Measurements from ENCODE around the gene COL8A2. TPM values are rescaled to one million over a fixed set of nuclear protein-coding genes. Genes with fewer than 3 reads are reported as not detected.

Gene COL8A2
- total RNA-seq, 6 experiments from 2014 or later: 0.18 to 0.74 (median 0.52) TPM

DNA sequence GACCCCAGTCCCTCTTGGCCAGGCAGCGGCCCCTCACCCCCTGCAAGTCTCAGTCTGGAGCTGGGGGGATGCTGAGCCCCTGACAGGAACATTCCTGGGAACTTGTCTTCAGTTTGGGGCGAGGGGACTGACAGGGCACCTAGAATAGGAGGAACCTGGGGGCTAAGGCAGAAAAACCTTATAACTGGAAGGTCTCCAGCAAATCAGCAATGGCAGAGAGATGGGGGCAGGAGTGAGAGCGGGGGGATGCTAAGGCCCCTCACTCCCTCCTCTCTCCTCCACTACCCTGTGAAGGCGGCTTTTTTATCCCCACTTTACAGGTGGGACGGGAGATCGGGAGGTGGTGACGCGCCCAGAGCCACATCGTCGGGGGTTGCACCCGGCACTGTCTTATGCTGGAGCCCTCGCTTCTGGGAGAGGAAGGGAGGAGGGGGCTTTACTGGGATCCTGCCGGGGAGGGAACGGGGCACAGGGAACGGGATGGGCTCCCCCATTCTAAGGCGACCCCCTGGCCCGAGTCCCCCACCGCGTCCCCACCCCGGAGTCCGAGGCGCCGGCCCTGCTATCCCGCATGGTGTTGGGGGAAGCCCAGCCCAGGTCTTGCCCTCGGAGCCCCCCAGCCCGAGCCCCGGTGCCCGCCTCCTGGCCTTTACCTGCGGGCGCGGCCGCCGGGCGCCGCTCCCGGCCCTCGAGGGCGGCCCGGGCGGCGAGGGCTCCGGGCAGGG is 456 bp downstream of the COL8A2 start:
- no peaks in the 10 kb centered on the region for H3K36me3 ChIP-seq
- intact Hi-C loops (cut with DNase I): no loop called here
- H3K27ac ChIP-seq: no peak overlapping the region
- no peak for DNase-seq
- no peak overlapping the region for H3K4me3 ChIP-seq
- H3K4me1 ChIP-seq: no peaks in the 10 kb centered on the region
- WGBS (ENCODE audit: insufficient coverage, low coverage, low lambda C conversion rate, missing lambda C conversion rate): 33% methylated on average over 3 of the region's 42 CpGs
- ATAC-seq: no peak
- H3K27me3 ChIP-seq: no peaks in the 10 kb centered on the region
- no peaks in the 10 kb centered on the region for H3K9me3 ChIP-seq
- TF ChIP-seq, protein P1, sequence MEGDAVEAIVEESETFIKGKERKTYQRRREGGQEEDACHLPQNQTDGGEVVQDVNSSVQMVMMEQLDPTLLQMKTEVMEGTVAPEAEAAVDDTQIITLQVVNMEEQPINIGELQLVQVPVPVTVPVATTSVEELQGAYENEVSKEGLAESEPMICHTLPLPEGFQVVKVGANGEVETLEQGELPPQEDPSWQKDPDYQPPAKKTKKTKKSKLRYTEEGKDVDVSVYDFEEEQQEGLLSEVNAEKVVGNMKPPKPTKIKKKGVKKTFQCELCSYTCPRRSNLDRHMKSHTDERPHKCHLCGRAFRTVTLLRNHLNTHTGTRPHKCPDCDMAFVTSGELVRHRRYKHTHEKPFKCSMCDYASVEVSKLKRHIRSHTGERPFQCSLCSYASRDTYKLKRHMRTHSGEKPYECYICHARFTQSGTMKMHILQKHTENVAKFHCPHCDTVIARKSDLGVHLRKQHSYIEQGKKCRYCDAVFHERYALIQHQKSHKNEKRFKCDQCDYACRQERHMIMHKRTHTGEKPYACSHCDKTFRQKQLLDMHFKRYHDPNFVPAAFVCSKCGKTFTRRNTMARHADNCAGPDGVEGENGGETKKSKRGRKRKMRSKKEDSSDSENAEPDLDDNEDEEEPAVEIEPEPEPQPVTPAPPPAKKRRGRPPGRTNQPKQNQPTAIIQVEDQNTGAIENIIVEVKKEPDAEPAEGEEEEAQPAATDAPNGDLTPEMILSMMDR (IDR thresholded peaks at IDR 0.05): no peak
- no peak for TF ChIP-seq POLR2A (IDR thresholded peaks at IDR 0.05)

- no peak for DNase-seq
- TF ChIP-seq, protein P1 (IDR thresholded peaks at IDR 0.05): no peak
- no peak for TF ChIP-seq POLR2A (IDR thresholded peaks at IDR 0.05)
- ATAC-seq: peak; percentile 42 to 81 (median 60)
Observed at GRCh38 chr1:36123356-36123755, 1.7 kb downstream of the COL8A2 start.

DNA sequence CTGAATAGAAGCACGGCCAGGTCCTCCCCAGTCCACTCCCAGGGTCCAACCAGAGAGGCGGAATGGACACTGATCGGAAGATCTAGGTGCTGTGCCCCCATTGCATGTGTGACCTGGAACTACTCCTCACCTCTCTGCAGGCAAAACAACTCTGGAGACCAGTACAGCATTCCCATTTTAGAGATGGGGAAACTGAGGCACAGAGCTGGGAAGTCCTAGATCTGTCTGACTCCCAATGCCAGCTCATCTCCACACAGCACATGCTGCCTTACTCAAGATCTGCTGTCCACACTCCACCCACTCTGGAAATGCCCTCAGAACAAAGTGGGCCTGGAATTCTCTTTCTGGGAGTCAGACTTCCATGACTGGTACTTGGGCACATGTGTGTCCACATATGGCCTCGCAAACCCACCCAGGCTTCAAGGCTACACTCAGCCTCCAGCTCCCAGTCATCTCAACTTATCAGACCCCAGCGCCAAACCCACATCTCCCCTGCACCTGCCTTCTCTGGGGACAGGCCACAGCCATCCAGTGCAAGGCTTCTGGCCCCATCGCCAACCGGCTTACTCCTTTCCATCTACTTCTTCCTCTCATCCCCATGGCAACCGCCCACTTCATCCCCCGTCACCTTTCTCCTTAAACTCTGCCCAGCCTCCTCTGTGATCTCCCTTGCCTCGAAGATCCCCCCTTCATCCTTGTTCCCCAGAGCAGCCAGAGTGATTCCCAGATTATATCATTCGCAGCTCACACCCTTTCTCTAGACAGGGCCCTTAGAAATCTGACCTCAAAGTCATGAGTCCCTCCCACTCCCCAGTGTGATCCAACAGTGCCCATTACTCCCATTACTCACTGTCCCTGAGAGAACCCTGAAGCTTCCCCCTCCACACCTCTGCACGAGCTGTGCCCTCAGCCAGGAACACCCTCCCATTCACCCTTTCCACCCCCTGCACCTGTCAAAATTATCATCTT is 2.7 kb downstream of the COL8A2 start:
- intact Hi-C loops (cut with DNase I): no loop called here
- 67% methylated on average over 8 of the region's 12 CpGs for WGBS (ENCODE audit: insufficient coverage, low coverage, low lambda C conversion rate, missing lambda C conversion rate)
- no peak for DNase-seq
- Histone ChIP-seq H3K9me3 (no peaks in the 10 kb centered on the region), H3K27ac (no peak overlapping the region), H3K36me3 (no peaks in the 10 kb centered on the region), H3K4me1 (no peaks in the 10 kb centered on the region), H3K4me3 (no peak overlapping the region), H3K27me3 (no peaks in the 10 kb centered on the region)
- TF ChIP-seq POLR2A (IDR thresholded peaks at IDR 0.05): no peak
- TF ChIP-seq, protein P1 (IDR thresholded peaks at IDR 0.05): no peak
- no peak for ATAC-seq

More at GRCh38 chr1:36123356-36123755, 1.7 kb downstream of the COL8A2 start:
- no peaks in the 10 kb centered on the region for H3K9me3 ChIP-seq
- no peak overlapping the region for H3K27ac ChIP-seq
- H3K4me1 ChIP-seq: no peaks in the 10 kb centered on the region
- intact Hi-C loops (cut with DNase I): no loop called here
- H3K27me3 ChIP-seq: no peaks in the 10 kb centered on the region
- H3K36me3 ChIP-seq: no peaks in the 10 kb centered on the region
- WGBS (ENCODE audit: insufficient coverage, low coverage, low lambda C conversion rate, missing lambda C conversion rate): 65% methylated on average over 4 of the region's 8 CpGs
- H3K4me3 ChIP-seq: no peak overlapping the region

GRCh38 chr1:36119456-36119855 is 5.6 kb downstream of the COL8A2 start:
- intact Hi-C loops (cut with DNase I): no loop called here
- Histone ChIP-seq H3K9me3 (no peaks in the 10 kb centered on the region), H3K4me1 (no peaks in the 10 kb centered on the region), H3K27me3 (no peaks in the 10 kb centered on the region), H3K4me3 (no peak overlapping the region), H3K36me3 (no peaks in the 10 kb centered on the region), H3K27ac (no peak overlapping the region)
- no peak for DNase-seq
- TF ChIP-seq, protein P1 (IDR thresholded peaks at IDR 0.05): no peak
- no peak for TF ChIP-seq POLR2A (IDR thresholded peaks at IDR 0.05)
- 38% methylated on average over 3 of the region's 9 CpGs for WGBS (ENCODE audit: insufficient coverage, low coverage, low lambda C conversion rate, missing lambda C conversion rate)
- peak in 1 of 4 donors; percentile 21 for ATAC-seq

Data from right lobe of liver (tissue), 6 donors.